Measurements from ENCODE around the gene BMAL1. TPM values are rescaled to one million over a fixed set of nuclear protein-coding genes. Genes with fewer than 3 reads are reported as not detected.

Gene BMAL1
- total and polyA plus RNA-seq, 9 donors: 17.7 to 53.4 (median 24.8) TPM

DNA sequence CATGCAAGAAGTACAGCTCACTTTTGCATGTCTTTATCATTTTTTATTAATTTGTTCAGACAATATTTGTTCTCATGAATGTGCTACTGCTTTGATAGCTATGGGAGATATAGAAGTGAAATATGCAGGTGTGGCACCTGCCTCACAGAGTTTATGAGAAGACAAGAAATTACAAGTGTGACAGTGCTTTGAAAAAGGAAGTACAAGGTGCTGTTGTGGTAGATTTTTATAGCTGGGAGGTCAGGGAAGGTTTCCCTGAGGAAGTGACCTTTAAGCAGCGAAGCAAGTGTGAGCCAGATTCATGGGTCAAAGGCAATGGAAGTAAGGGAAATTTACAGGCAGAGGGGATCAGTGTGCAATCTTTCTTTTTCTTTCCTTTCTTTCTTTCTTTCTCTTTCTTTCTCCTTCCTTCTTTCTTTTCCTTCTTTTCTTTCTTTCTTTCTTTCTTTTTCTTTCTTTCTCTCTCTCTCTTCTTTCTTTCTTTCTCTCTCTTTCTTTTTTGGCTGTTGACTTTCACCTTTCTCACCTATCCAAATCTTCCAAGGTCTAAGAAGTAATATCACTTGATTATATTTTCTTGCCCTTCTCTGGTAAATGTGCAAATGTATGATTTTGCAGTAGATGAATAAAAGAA is 6.4 kb upstream of the BMAL1 start:
- Histone ChIP-seq H3K27me3 (no peaks in the 10 kb centered on the region), H3K4me1 (ENCODE audit: insufficient read depth) (no peaks in the 10 kb centered on the region), H3K36me3 (no peaks in the 10 kb centered on the region), H3K27ac (no peak overlapping the region), H3K4me3 (no peak overlapping the region), H3K9me3 (no peaks in the 10 kb centered on the region)
- WGBS, 3 donors: 40 to 54% (median 43%) methylated on average over 1 of the region's 1 CpG
- intact Hi-C loops (cut with DNase I): loop anchor here in 1 of 4 donors (10.0 kb wide), 1 partner anchor 74 kb away; no protein-coding TSS in a partner anchor
- DNase-seq: no peak
- TF ChIP-seq POLR2A (IDR thresholded peaks at IDR 0.05) (no peak), EP300 (IDR thresholded peaks at IDR 0.05) (no peak)

DNA sequence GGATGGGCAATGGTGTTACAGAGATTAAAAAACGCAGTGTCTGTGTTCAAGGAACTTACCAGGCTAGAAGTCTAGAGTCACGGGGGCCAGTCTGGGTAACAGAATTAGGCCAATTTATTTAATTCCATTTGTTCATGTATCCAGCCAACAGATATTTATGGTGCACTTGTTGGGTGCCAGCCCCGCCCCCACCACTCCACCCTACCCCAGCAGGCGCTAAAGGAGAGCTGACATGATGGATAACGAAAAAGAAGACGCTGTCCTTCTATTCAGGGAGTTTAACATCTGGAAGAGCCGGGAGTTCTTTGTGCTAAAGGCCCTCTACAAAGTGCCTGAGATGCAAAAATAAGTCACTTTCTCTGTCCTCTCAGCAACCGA is 1.1 kb upstream of the BMAL1 start:
- peaks cover 2% of the 10 kb centered on the region for H3K4me1 ChIP-seq (ENCODE audit: insufficient read depth)
- no peaks in the 10 kb centered on the region for H3K36me3 ChIP-seq
- no peaks in the 10 kb centered on the region for H3K9me3 ChIP-seq
- TF ChIP-seq, protein P1, sequence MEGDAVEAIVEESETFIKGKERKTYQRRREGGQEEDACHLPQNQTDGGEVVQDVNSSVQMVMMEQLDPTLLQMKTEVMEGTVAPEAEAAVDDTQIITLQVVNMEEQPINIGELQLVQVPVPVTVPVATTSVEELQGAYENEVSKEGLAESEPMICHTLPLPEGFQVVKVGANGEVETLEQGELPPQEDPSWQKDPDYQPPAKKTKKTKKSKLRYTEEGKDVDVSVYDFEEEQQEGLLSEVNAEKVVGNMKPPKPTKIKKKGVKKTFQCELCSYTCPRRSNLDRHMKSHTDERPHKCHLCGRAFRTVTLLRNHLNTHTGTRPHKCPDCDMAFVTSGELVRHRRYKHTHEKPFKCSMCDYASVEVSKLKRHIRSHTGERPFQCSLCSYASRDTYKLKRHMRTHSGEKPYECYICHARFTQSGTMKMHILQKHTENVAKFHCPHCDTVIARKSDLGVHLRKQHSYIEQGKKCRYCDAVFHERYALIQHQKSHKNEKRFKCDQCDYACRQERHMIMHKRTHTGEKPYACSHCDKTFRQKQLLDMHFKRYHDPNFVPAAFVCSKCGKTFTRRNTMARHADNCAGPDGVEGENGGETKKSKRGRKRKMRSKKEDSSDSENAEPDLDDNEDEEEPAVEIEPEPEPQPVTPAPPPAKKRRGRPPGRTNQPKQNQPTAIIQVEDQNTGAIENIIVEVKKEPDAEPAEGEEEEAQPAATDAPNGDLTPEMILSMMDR (IDR thresholded peaks at IDR 0.05): no peak
- no peaks in the 10 kb centered on the region for H3K27me3 ChIP-seq
- H3K27ac ChIP-seq: peak overlapping the region in 1 of 2 donors; percentile 88
- WGBS, 3 donors: 5 to 8% (median 7%) methylated on average over 8 of the region's 8 CpGs
- no peak for DNase-seq
- intact Hi-C loops (cut with DNase I): loop anchor here in 1 of 4 donors (10.0 kb wide), 1 partner anchor 68 kb away; no protein-coding TSS in a partner anchor
- peak overlapping the region; percentile 93 for H3K4me3 ChIP-seq

DNA sequence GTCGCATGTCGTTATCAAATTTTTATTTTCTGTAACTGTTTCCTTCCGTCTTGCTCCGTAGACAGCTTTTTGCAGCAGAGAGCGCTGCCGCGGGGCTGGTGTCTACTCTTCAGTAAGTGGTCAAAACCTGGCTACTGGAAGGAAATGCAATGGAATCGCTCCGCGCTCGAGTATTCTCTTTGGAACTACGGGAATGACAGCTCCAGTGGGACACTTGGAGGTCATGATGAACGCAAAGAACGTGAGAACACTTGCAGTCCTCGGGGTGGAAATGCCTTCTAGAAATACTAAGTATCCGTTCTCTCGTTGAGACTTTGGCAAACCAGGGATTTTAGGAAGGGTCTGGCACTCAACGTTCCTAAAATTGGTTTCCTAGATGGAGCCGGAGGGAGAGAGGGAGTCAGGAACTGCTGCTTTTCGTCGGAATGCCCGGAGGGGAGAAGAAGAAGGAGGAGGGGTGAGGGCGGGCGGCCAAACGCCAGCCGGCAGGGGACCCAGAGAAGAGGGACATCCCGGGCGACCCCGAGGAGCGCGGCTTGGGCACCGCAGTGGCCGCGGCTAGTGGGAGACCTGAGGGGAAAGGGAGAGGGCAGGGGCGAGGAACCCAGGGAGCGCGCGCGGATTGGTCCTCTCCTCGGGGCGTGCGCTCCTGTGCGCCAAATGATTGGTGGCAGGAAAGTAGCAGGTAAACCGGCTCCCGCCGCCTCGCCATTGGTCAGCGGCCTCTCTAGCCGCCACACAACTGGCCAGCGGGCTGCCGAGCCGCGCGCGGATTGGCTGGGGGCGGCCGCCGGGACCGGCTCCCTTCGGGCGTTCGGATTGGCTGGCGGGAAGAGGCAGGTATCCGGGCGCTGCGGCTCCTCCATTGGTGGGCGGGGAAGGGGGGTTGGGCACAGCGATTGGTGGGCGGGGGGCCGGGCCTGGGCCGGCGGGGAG is 490 bp upstream of the BMAL1 start:
- peak overlapping the region; percentile 89 to 95 for H3K27ac ChIP-seq
- WGBS, 3 donors: 0 to 1% (median 0%) methylated on average over 66 to 72 of the region's 72 CpGs
- peaks cover 2% of the 10 kb centered on the region for H3K4me1 ChIP-seq (ENCODE audit: insufficient read depth)
- H3K4me3 ChIP-seq: peak overlapping the region; percentile 93
- TF ChIP-seq, protein P1 (IDR thresholded peaks at IDR 0.05): peak in 1 of 3 donors; percentile 36
- TF ChIP-seq POLR2A (IDR thresholded peaks at IDR 0.05) (peak; percentile 81), EP300 (IDR thresholded peaks at IDR 0.05) (no peak)
- no peaks in the 10 kb centered on the region for H3K36me3 ChIP-seq
- peak; percentile 97 to 99 (median 98) for DNase-seq
- H3K27me3 ChIP-seq: no peaks in the 10 kb centered on the region
- intact Hi-C loops (cut with DNase I): loop anchor here in 1 of 4 donors (10.0 kb wide), 1 partner anchor 68 kb away; no protein-coding TSS in a partner anchor
- no peaks in the 10 kb centered on the region for H3K9me3 ChIP-seq

DNA sequence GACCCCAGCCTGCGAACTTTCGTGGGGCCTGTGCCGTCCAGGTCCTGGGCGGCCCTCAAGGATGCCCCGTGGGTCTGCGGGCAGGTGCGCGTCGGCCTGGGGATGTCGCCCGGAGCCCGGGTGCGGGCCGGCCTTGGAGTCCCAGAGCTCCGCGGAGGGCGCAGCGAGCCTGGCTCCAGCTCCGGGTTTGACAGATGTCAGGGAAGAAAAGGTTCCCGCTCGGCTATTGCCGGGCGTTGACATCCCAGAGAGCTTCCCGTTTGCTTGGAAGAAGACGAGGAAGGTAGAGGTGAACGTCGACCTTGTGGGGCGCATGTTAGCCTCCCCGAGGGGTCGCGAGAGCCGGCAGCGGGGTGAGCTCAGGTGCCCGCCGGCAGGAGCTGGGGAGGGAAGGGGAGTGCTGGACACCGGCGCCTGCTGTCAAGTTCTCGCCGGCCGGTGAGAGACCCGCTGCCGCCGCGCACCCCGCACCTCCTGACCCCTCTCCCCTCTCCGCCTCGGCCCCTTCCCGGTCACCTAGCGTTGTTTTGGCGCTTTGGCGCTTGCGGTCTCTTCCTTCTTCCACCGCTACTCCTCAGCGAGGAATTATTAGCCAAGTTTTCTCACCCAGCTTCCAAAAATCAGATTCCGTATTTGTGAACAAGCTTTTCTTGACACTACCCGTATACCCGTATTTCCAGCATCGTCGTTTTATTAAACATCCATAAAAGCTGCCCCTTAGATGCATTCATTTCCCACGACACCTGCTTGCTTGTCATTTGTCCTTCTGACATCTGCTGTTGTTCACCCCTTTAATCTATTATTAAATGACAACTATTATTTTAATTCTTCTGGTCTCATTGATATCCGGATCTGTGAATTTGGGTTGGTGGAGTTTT is 1.3 kb downstream of the BMAL1 start:
- no peak for TF ChIP-seq POLR2A (IDR thresholded peaks at IDR 0.05)
- Histone ChIP-seq H3K4me1 (ENCODE audit: insufficient read depth) (peaks cover 5% of the 10 kb centered on the region), H3K27me3 (no peaks in the 10 kb centered on the region), H3K36me3 (no peaks in the 10 kb centered on the region), H3K4me3 (peak overlapping the region; percentile 93), H3K27ac (peak overlapping the region; percentile 89 to 95), H3K9me3 (no peaks in the 10 kb centered on the region)
- intact Hi-C loops (cut with DNase I): loop anchor here in 1 of 4 donors (10.0 kb wide), 1 partner anchor 66 kb away; no protein-coding TSS in a partner anchor
- WGBS, 3 donors: 5 to 7% (median 6%) methylated on average over 61 of the region's 61 CpGs
- DNase-seq: peak in 3 of 5 donors; percentile 12 to 43 (median 36)

DNA sequence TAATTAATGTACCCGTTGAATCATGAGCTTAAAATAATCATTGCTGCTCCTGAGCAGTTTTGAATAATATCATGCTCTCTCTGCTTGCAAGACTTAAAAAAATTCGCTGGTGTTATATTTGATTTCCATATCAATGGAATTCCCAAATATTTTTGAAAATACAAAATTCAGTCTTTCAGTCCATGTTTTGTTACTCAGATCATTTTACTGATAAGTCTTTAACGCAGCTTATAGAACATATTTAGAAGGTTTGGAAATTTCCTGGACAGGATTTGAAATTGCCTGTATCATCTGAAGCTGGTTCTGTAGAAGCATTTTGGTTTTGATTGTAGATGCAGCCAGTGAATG is 1.9 kb downstream of the BMAL1 start:
- TF ChIP-seq, protein P1 (IDR thresholded peaks at IDR 0.05): no peak
- TF ChIP-seq POLR2A (IDR thresholded peaks at IDR 0.05): no peak
- no peak for TF ChIP-seq EP300 (IDR thresholded peaks at IDR 0.05)
- peak overlapping the region; percentile 93 for H3K4me3 ChIP-seq
- no peaks in the 10 kb centered on the region for H3K36me3 ChIP-seq
- no peaks in the 10 kb centered on the region for H3K27me3 ChIP-seq
- 72 to 81% (median 73%) methylated on average over 3 of the region's 3 CpGs for WGBS, 3 donors
- intact Hi-C loops (cut with DNase I): loop anchor here in 1 of 4 donors (10.0 kb wide), 1 partner anchor 65 kb away; no protein-coding TSS in a partner anchor
- no peak overlapping the region for H3K27ac ChIP-seq
- peaks cover 5% of the 10 kb centered on the region for H3K4me1 ChIP-seq (ENCODE audit: insufficient read depth)
- no peaks in the 10 kb centered on the region for H3K9me3 ChIP-seq
- DNase-seq: no peak
